IMR-90 (cell line): ENCODE data around the gene CIT. TPM values are rescaled to one million over a fixed set of nuclear protein-coding genes. Genes with fewer than 3 reads are reported as not detected.

Experiments
- ATAC-seq: fragments of 200-7000 bp; cut with Tn5 transposase; 2 replicates; pipeline ENCODE4 v1.9.1; 2020; ENCODE audit warnings: low read depth, mild to moderate bottlenecking, moderate library complexity
- BruUV-seq: library from RNA; stranded (reverse); fragments of 400-500 nt; replicated peaks from 2 replicates; lab custom pipeline; 2021; lab: Mats Ljungman, UMichigan
- CTCF ChIA-PET: fragments of 300-600 bp; formaldehyde crosslinking; extraction: SDS; loops from one replicate; lab custom pipeline; 2021; ENCODE audit warnings: antibody characterized with exemption; lab: Yijun Ruan, JAX
- POLR2A ChIA-PET: fragments of 300-600 bp; sonication (Branson Sonifier 250); formaldehyde crosslinking; loops from one replicate; lab custom pipeline; 2022; ENCODE audit warnings: antibody characterized with exemption; ENCODE audit not compliant: unreplicated experiment; lab: Charles Lee
- DNase-seq: peaks from one replicate; pipeline ENCODE4 v3.0.0; 2013
- H2AFZ ChIP-seq: replicated peaks from 2 replicates; pipeline ENCODE3; 2013; ENCODE audit warnings: low read length, mild to moderate bottlenecking; ENCODE audit not compliant: poor library complexity
- H2AK5ac ChIP-seq: 2 replicates; pipeline ENCODE4 v1.6.1; 2013; ENCODE audit warnings: low read depth, low read length, inconsistent platforms
- H2AK9ac ChIP-seq: replicated peaks from 2 replicates; pipeline ENCODE3; 2013; ENCODE audit warnings: mild to moderate bottlenecking, low read depth, low read length, moderate library complexity; ENCODE audit not compliant: poor library complexity
- H2BK120ac ChIP-seq: 2 replicates; pipeline ENCODE4 v1.6.1; 2013; ENCODE audit warnings: low read depth, low read length, inconsistent platforms
- H2BK15ac ChIP-seq: 3 replicates; pipeline ENCODE4 v1.6.1; 2013; ENCODE audit warnings: low read depth, low read length, inconsistent platforms
- H2BK20ac ChIP-seq: 2 replicates; pipeline ENCODE4 v1.6.1; 2013; ENCODE audit warnings: low read depth, mild to moderate bottlenecking, inconsistent platforms, low read length, moderate library complexity
- H2BK5ac ChIP-seq: 2 replicates; pipeline ENCODE4 v1.6.1; 2013; ENCODE audit warnings: mild to moderate bottlenecking, low read depth, low read length, inconsistent platforms; ENCODE audit not compliant: poor library complexity, severe bottlenecking
- H3K14ac ChIP-seq: replicated peaks from 2 replicates; pipeline ENCODE4 v1.6.1; 2013; ENCODE audit warnings: low read depth, low read length, inconsistent platforms
- H3K18ac ChIP-seq: 2 replicates; pipeline ENCODE4 v1.6.1; 2013; ENCODE audit warnings: low read depth, low read length, control low read depth
- H3K23ac ChIP-seq: 2 replicates; pipeline ENCODE4 v1.6.1; 2013; ENCODE audit warnings: low read depth, low read length, inconsistent platforms
- H3K27ac ChIP-seq: 2 replicates; pipeline ENCODE4 v1.5.1; 2013; ENCODE audit warnings: mild to moderate bottlenecking, control low read depth, low read length; ENCODE audit not compliant: insufficient read depth
- H3K27me3 ChIP-seq: 2 replicates; pipeline ENCODE4 v1.6.1; 2013; ENCODE audit warnings: low read length; ENCODE audit not compliant: control insufficient read depth, insufficient read depth
- H3K36me3 ChIP-seq: 2 replicates; pipeline ENCODE4 v1.6.1; 2013; ENCODE audit warnings: low read length, mixed read lengths; ENCODE audit not compliant: control insufficient read depth, insufficient read depth
- H3K4ac ChIP-seq: 2 replicates; pipeline ENCODE4 v1.6.1; 2013; ENCODE audit warnings: low read depth, low read length, inconsistent platforms
- H3K4me1 ChIP-seq: 2 replicates; pipeline ENCODE4 v1.6.1; 2013; ENCODE audit warnings: low read length, mixed read lengths; ENCODE audit not compliant: control insufficient read depth, insufficient read depth
- H3K4me2 ChIP-seq: 2 replicates; pipeline ENCODE4 v1.6.1; 2013; ENCODE audit warnings: low read depth, mild to moderate bottlenecking, control low read depth, low read length, moderate library complexity
- H3K4me3 ChIP-seq: 2 replicates; pipeline ENCODE4 v1.5.1; 2013; ENCODE audit warnings: low read depth, mild to moderate bottlenecking, control low read depth, low read length, moderate library complexity; ENCODE audit not compliant: insufficient read depth
- H3K56ac ChIP-seq: 2 replicates; pipeline ENCODE4 v1.6.1; 2013; ENCODE audit warnings: low read length, inconsistent platforms; ENCODE audit not compliant: insufficient read depth; ENCODE audit errors: extremely low read depth
- H3K79me1 ChIP-seq, 2 experiments: 2 replicates each; pipeline ENCODE4 v1.6.1; 2013; ENCODE audit warnings: low read length in 2 of 2, inconsistent platforms in 1 of 2, low read depth in 1 of 2
- H3K9ac ChIP-seq: 2 replicates; pipeline ENCODE4 v1.6.1; 2013; ENCODE audit warnings: low read depth, low read length, control low read depth
- H3K9me1 ChIP-seq: 2 replicates; pipeline ENCODE4 v1.6.1; 2013; ENCODE audit warnings: low read length, inconsistent platforms; ENCODE audit not compliant: insufficient read depth
- H3K9me3 ChIP-seq: 2 replicates; pipeline ENCODE4 v1.6.1; 2013; ENCODE audit warnings: low read length; ENCODE audit not compliant: control insufficient read depth, insufficient read depth
- H4K20me1 ChIP-seq: 2 replicates; pipeline ENCODE4 v1.6.1; 2013; ENCODE audit warnings: low read length, inconsistent platforms; ENCODE audit not compliant: insufficient read depth
- H4K5ac ChIP-seq: 2 replicates; pipeline ENCODE4 v1.6.1; 2013; ENCODE audit warnings: mild to moderate bottlenecking, low read depth, low read length, control low read depth
- H4K8ac ChIP-seq, 2 experiments: 2 replicates each; pipeline ENCODE4 v1.6.1; 2013; ENCODE audit warnings: low read depth in 2 of 2, low read length in 2 of 2, control low read depth in 1 of 2, inconsistent platforms in 1 of 2
- H4K91ac ChIP-seq: 2 replicates; pipeline ENCODE4 v1.6.1; 2013; ENCODE audit warnings: low read depth, low read length, inconsistent platforms; ENCODE audit not compliant: insufficient read depth
- CEBPB ChIP-seq: IDR thresholded peaks from 2 replicates; pipeline ENCODE4 v1.6.1; 2012; ENCODE audit warnings: low read depth, low read length, improper control_type of control experiment
- NFE2L2 ChIP-seq: fragments of 150-350 bp; IDR thresholded peaks from 2 replicates; pipeline ENCODE4 v1.6.1; 2016; ENCODE audit warnings: low read depth, mild to moderate bottlenecking, low read length
- WGBS, 2 experiments: methylation state at CpG; one replicate each; pipeline versions ENCODE4 v1.1.5 to v1.1.7; 2013; ENCODE audit warnings: missing lambda C conversion rate in 2 of 2; ENCODE audit not compliant: insufficient read length in 1 of 2; ENCODE audit errors: extremely low coverage in 2 of 2; 5-methylcytosine and 5-hydroxymethylcytosine counted together
- dilution Hi-C: fragments of 300-500 bp; cut with HindIII; formaldehyde crosslinking; loops from one replicate; pipeline ENCODE4 v1.14.3; 2018; ENCODE audit warnings: low sequenced_read_pairs; ENCODE audit not compliant: unreplicated experiment
- in situ Hi-C: fragments of 300-500 bp; cut with MboI; formaldehyde crosslinking; loops from 3 replicates; pipeline ENCODE4 v1.14.3; 2019; ENCODE audit warnings: low sequenced_read_pairs, inconsistent platforms, mixed read lengths
- intact Hi-C: fragments of 100-400 bp; cut with micrococcal nuclease; formaldehyde crosslinking; loops from 2 replicates; pipeline ENCODE4 v1.10.0; 2022
- polyA plus RNA-seq, 3 experiments: library from polyadenylated mRNA; depleted of rRNA; stranded (reverse); fragments of >200 nt; gene quantifications; 2 replicates each; pipeline ENCODE4 v1.2.3, GENCODE V29; 2012; ENCODE audit warnings: low replicate concordance in 1 of 3
- total RNA-seq: library from RNA; depleted of rRNA; stranded (reverse); fragments of >200 nt; gene quantifications from 2 replicates; pipeline ENCODE4 v1.2.3, GENCODE V29; 2012

The CIT gene
- total and polyA plus RNA-seq, 2 of the 4 experiments (the other 2 are of a cell fraction): 13.1 to 21.0 TPM

- no peak overlapping the region; the same call in 1 of the 2 replicates for H3K14ac ChIP-seq
- H2BK20ac ChIP-seq: no peak overlapping the region
- no peak for TF ChIP-seq NFE2L2
- TF ChIP-seq CEBPB: no peak
- ChIA-PET CTCF (no interaction called here), POLR2A (no interaction called here)
- in situ Hi-C loops (no loop called here), dilution Hi-C loops (no loop called here), intact Hi-C loops (no loop called here)
- no peak overlapping the region for H3K9ac ChIP-seq
- no peak overlapping the region for H2AK5ac ChIP-seq
- H2BK5ac ChIP-seq: no peak overlapping the region
- no peak overlapping the region for H3K4ac ChIP-seq
- no peak overlapping the region for H3K4me3 ChIP-seq
- H2BK120ac ChIP-seq: no peak overlapping the region
- no peak overlapping the region for H2AFZ ChIP-seq
- WGBS, 2 experiments: 92% methylated on average over 2 of the region's 3 CpGs; no CpG with 5 or more reads in 1 of the 2 experiments
- no peak overlapping the region for H3K56ac ChIP-seq
- H4K5ac ChIP-seq: no peak overlapping the region
- H4K8ac ChIP-seq: no peak overlapping the region
- no peak overlapping the region for H2BK15ac ChIP-seq
- H4K20me1 ChIP-seq: no peaks in the 10 kb centered on the region
- H3K36me3 ChIP-seq: peaks cover 8% of the 10 kb centered on the region
- BruUV-seq: no TSS peak
- no peak overlapping the region for H3K23ac ChIP-seq
- H3K9me3 ChIP-seq: no peaks in the 10 kb centered on the region
- H3K18ac ChIP-seq: no peak overlapping the region
- H2AK9ac ChIP-seq: no peak overlapping the region
- DNase-seq: peak; percentile 7
- peaks cover 3% of the 10 kb centered on the region for H3K4me1 ChIP-seq
- no peaks in the 10 kb centered on the region; a peak in 2 of 4 replicates for H3K79me1 ChIP-seq
- ATAC-seq: no peak
- no peaks in the 10 kb centered on the region for H3K9me1 ChIP-seq
- H3K27ac ChIP-seq: no peak overlapping the region
- no peaks in the 10 kb centered on the region for H3K27me3 ChIP-seq
- no peak overlapping the region for H3K4me2 ChIP-seq
- H4K91ac ChIP-seq: no peak overlapping the region
Measured at GRCh38 chr12:119715268-119715620, 161.9 kb downstream of the CIT start.
